Upper lobe of left lung (tissue), 6 donors: ENCODE data around the gene SUCLG1. TPM values are rescaled to one million over a fixed set of nuclear protein-coding genes. Genes with fewer than 3 reads are reported as not detected.
"Not testable (repeated sequence)": the region's sequence is repeated elsewhere in the genome, so short reads cannot be mapped to it uniquely, and the experiment has no call there.

Experiments used
- ATAC-seq, 2 donors: fragments of 200-7000 bp; cut with Tn5 transposase; one replicate each; pipeline ENCODE4 v1.9.1; 2022; ENCODE audit warnings: mild to moderate bottlenecking in 2 of 2, moderate library complexity in 2 of 2; ENCODE audit not compliant: low FRiP score in 2 of 2
- DNase-seq, 2 donors: peaks; one replicate each; pipeline ENCODE4 v3.0.0-alpha.2; 2019 to 2020
- H3K27ac ChIP-seq, 4 donors: fragments of 200-600 bp; sonication (generic); one replicate each; pipeline ENCODE4 v1.5.1; 2016 to 2019
- H3K27me3 ChIP-seq, 4 donors: fragments of 200-600 bp; sonication (generic); one replicate each; pipeline ENCODE4 v1.5.1; 2017 to 2019
- H3K36me3 ChIP-seq, 4 donors: fragments of 200-600 bp; sonication (generic); one replicate each; pipeline ENCODE4 v1.5.1; 2016 to 2019
- H3K4me1 ChIP-seq, 4 donors: fragments of 200-600 bp; sonication (generic); one replicate each; pipeline ENCODE4 v1.5.1; 2018 to 2019
- H3K4me3 ChIP-seq, 4 donors: fragments of 200-600 bp; sonication (generic); one replicate each; pipeline ENCODE4 v1.5.1; 2017 to 2019; ENCODE audit warnings: mild to moderate bottlenecking in 2 of 4, moderate library complexity in 1 of 4
- H3K9me3 ChIP-seq, 4 donors: fragments of 200-600 bp; sonication (generic); one replicate each; pipeline ENCODE4 v1.5.1; 2018 to 2019
- EP300 ChIP-seq, 4 donors: sonication (generic); formaldehyde crosslinking; IDR thresholded peaks; one replicate each; pipeline ENCODE4 v1.5.1; 2017; ENCODE audit warnings: antibody characterized with exemption in 4 of 4, control low read depth in 2 of 4
- POLR2A ChIP-seq, 4 donors: fragments of 450-650 bp; IDR thresholded peaks; one replicate each; pipeline ENCODE4 v1.5.1; 2016 to 2017; ENCODE audit warnings: antibody characterized with exemption in 4 of 4, mild to moderate bottlenecking in 2 of 4
- POLR2AphosphoS5 ChIP-seq, 2 donors: sonication (generic); formaldehyde crosslinking; IDR thresholded peaks; one replicate each; pipeline ENCODE4 v1.5.1; 2017; ENCODE audit warnings: antibody characterized with exemption in 2 of 2
- WGBS, 2 donors: methylation state at CpG; one replicate each; pipeline ENCODE4 v1.1.5; 2017 to 2018; 5-methylcytosine and 5-hydroxymethylcytosine counted together
- total RNA-seq, 6 donors: library from RNA; depleted of rRNA in 4 of 6; stranded (reverse); fragments of >200 nt in 4 of 6; gene quantifications; one replicate each; pipeline versions ENCODE4 v1.1.0 to v1.2.1, GENCODE V29; 2016 to 2021
- TF ChIP-seq, protein P1 (sequence below), 6 experiments: fragments of 450-650 bp in 4 of 6; fragments of 200-600 bp in 2 of 6; sonication (generic) in 2 of 6; IDR thresholded peaks; one replicate each; pipeline ENCODE4 v1.5.1; 2016 to 2019; ENCODE audit warnings: antibody characterized with exemption in 6 of 6
- donor health status: DM: no; HTN: no; CAD: no; lungs with moderate emphysema.
- donor health status: DM: no; HTN: yes; CAD: no; lungs with severe emphysema.

Gene SUCLG1
- total RNA-seq, 6 donors from 2014 or later, result 25.6 to 80.4 (median 55.3) TPM

DNA sequence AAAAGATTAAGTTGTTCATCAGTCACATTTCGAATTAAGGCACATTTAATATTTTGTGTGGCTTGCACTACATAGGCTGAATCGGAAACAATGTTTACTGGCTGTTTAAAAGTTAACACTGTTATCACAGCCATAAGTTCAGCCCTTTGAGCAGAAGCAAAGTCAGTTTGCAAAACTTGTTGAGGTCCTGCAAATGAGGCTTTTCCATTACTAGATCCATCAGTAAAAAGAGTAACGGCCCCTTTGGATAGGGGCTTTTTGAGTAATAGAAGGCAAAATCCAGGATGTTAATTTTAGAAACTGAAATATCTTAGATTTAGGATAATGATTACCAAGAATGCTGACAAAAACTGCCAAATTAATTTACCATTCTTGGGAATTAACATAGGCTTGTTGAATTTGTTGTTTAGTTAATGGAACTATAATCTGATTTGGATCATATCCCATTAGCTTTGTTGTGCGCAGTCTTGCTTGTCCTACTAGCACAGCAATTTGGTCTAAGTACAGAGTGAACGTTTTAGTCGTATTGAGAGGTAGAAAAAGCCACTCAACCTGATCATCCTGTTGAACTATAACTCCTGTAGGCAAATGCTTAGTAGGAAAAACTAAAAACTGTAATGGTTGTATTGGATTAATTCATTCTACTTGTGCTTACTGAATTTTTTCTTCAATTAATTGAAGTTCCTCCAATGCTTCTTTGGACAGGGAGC, 13.9 kb upstream of the SUCLG1 start:
- H3K4me1 ChIP-seq, result peaks cover 0 to 11% (median 1%) of the 10 kb centered on the region in 4 donors
- H3K27me3 ChIP-seq, result no peaks in the 10 kb centered on the region
- no peak overlapping the region for H3K4me3 ChIP-seq
- TF ChIP-seq, protein P1, sequence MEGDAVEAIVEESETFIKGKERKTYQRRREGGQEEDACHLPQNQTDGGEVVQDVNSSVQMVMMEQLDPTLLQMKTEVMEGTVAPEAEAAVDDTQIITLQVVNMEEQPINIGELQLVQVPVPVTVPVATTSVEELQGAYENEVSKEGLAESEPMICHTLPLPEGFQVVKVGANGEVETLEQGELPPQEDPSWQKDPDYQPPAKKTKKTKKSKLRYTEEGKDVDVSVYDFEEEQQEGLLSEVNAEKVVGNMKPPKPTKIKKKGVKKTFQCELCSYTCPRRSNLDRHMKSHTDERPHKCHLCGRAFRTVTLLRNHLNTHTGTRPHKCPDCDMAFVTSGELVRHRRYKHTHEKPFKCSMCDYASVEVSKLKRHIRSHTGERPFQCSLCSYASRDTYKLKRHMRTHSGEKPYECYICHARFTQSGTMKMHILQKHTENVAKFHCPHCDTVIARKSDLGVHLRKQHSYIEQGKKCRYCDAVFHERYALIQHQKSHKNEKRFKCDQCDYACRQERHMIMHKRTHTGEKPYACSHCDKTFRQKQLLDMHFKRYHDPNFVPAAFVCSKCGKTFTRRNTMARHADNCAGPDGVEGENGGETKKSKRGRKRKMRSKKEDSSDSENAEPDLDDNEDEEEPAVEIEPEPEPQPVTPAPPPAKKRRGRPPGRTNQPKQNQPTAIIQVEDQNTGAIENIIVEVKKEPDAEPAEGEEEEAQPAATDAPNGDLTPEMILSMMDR (IDR thresholded peaks at IDR 0.05), result no peak
- TF ChIP-seq EP300 (IDR thresholded peaks at IDR 0.05) (no peak), POLR2AphosphoS5 (IDR thresholded peaks at IDR 0.05) (no peak), POLR2A (IDR thresholded peaks at IDR 0.05) (no peak)
- peaks cover 0 to 11% (median 8%) of the 10 kb centered on the region in 4 donors for H3K9me3 ChIP-seq
- no peaks in the 10 kb centered on the region for H3K36me3 ChIP-seq
- ATAC-seq (no peak), DNase-seq (no peak)
- 59 to 71% methylated on average over 6 of the region's 6 CpGs for WGBS, 2 donors
- H3K27ac ChIP-seq, result no peak overlapping the region

DNA sequence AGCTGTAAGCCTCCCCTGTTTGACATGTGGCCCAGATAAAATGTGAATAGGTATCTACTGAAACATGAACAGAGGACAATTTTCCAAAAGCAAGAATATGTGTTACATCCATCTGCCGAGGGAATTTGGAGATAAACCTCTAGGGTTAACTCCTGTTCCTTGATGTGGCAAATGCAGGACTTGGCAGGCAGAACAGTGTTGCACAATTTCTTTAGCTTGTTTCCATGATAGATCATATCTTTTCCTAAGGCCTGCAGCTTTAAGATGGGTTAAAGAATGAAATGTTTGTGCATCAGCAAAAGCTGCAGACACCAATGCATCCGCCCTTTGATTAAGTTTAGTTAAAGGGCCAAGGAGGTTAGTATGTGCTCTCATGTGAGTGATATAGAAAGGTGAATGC, 13.3 kb upstream of the SUCLG1 start:
- H3K27me3 ChIP-seq, H3K36me3 ChIP-seq, H3K4me3 ChIP-seq, ATAC-seq, H3K27ac ChIP-seq, H3K9me3 ChIP-seq: not testable (repeated sequence)
- DNase-seq, result peak in 1 of 2 donors; percentile 34
- peaks cover 0 to 11% (median 1%) of the 10 kb centered on the region in 4 donors for H3K4me1 ChIP-seq
- WGBS, 2 donors, result 56 to 60% methylated on average over 2 of the region's 2 CpGs

DNA sequence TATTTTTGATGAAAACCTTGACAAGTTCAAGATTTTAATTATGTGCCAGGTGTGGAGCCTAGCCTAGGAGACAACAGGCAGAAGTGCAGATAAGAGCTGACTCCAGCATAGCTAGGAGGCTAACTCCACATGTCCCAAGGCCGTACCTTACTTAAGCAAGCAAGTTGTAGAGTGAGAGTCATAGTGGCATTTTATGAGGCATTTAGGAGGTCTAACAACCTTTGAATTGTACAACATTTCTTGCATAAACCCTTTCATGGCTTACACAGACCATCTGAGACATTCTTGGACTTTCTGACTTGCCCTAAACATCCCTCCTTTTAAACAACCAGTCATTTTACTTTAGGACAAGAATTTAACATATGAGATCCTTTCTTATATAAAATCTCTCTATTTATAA, 8.3 kb upstream of the SUCLG1 start:
- H3K27me3 ChIP-seq, result no peaks in the 10 kb centered on the region
- H3K36me3 ChIP-seq, result no peaks in the 10 kb centered on the region
- WGBS, 2 donors, result 75 to 100% methylated on average over 1 of the region's 1 CpG
- no peak overlapping the region for H3K27ac ChIP-seq
- no peak for ATAC-seq
- no peaks in the 10 kb centered on the region for H3K4me1 ChIP-seq
- no peak for TF ChIP-seq EP300 (IDR thresholded peaks at IDR 0.05)
- TF ChIP-seq POLR2AphosphoS5 (IDR thresholded peaks at IDR 0.05), result no peak
- no peak for TF ChIP-seq POLR2A (IDR thresholded peaks at IDR 0.05)
- TF ChIP-seq, protein P1 (IDR thresholded peaks at IDR 0.05), result no peak
- no peak overlapping the region for H3K4me3 ChIP-seq
- peaks cover 0 to 4% (median 0%) of the 10 kb centered on the region in 4 donors for H3K9me3 ChIP-seq
- DNase-seq, result no peak

DNA sequence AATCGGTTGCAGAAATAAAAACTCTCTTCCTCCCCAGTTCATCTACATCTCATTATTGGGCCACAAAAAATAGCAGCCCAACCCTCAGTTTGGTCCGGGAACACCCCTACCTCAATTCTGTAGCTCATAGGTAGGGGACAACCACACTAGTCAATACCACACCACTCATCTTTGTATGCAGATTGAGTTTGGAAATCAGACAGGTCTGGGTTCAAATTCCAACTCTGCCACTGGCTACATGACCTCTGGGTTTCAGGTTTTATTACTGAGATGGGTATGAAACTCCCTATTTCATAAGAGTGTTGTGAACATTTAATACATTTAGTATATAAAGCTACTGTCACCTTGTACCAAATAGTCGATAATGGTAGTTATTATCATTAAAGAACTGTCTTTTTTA, 2.2 kb upstream of the SUCLG1 start:
- Histone ChIP-seq H3K9me3 (no peaks in the 10 kb centered on the region), H3K27me3 (no peaks in the 10 kb centered on the region), H3K4me3 (no peak overlapping the region), H3K4me1 (peaks cover 25 to 34% (median 27%) of the 10 kb centered on the region in 4 donors), H3K27ac (no peak overlapping the region), H3K36me3 (no peaks in the 10 kb centered on the region)
- DNase-seq (no peak), ATAC-seq (no peak)
- TF ChIP-seq POLR2A (IDR thresholded peaks at IDR 0.05) (no peak), POLR2AphosphoS5 (IDR thresholded peaks at IDR 0.05) (no peak), EP300 (IDR thresholded peaks at IDR 0.05) (no peak)
- TF ChIP-seq, protein P1 (IDR thresholded peaks at IDR 0.05), result no peak
- 94 to 99% methylated on average over 3 of the region's 3 CpGs for WGBS, 2 donors

DNA sequence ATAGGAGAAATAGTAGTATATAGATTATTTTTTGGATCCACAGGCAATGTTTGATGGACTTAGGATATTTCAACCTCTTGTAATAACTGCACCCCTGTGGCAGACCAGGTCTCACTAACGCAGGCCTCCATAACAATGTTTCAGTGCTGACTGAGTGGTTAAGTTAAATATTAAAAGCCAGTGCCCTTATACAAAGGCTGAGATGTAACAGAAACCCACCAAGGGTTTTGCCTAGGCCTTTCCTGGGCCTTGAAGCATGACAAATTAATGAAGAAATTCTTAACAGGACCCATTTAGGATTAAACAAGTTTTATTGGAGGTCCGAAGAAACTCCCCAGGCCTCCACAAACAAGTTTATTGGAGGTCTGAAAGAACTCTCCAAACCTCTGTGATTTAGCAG, 1.6 kb upstream of the SUCLG1 start:
- TF ChIP-seq POLR2AphosphoS5 (IDR thresholded peaks at IDR 0.05) (no peak), POLR2A (IDR thresholded peaks at IDR 0.05) (no peak), EP300 (IDR thresholded peaks at IDR 0.05) (no peak)
- TF ChIP-seq, protein P1 (IDR thresholded peaks at IDR 0.05), result no peak
- 85 to 92% methylated on average over 2 of the region's 2 CpGs for WGBS, 2 donors
- Histone ChIP-seq H3K27ac (no peak overlapping the region), H3K4me3 (no peak overlapping the region), H3K36me3 (no peaks in the 10 kb centered on the region), H3K4me1 (peaks cover 25 to 39% (median 30%) of the 10 kb centered on the region in 4 donors), H3K27me3 (no peaks in the 10 kb centered on the region), H3K9me3 (no peaks in the 10 kb centered on the region)
- DNase-seq, result no peak
- no peak for ATAC-seq
